GM12892 (cell line): ENCODE results near the gene PDZK1IP1.

ENCODE experiments used
- POLR2A ChIP-seq: IDR thresholded peaks from 2 replicates; pipeline ENCODE4 v1.6.1; 2011; ENCODE audit warnings: low read depth, low read length, control low read depth
- TAF1 ChIP-seq: IDR thresholded peaks from 2 replicates; pipeline ENCODE4 v1.6.1; 2011; ENCODE audit warnings: low read depth, mild to moderate bottlenecking, control low read depth, low read length, borderline replicate concordance

GRCh38 chr1:47175227-47175934 lies 14.5 kb downstream of the PDZK1IP1 start:
- no peak for TF ChIP-seq POLR2A
- no peak for TF ChIP-seq TAF1
